ENCODE measurements around the gene SERBP1.

DNA sequence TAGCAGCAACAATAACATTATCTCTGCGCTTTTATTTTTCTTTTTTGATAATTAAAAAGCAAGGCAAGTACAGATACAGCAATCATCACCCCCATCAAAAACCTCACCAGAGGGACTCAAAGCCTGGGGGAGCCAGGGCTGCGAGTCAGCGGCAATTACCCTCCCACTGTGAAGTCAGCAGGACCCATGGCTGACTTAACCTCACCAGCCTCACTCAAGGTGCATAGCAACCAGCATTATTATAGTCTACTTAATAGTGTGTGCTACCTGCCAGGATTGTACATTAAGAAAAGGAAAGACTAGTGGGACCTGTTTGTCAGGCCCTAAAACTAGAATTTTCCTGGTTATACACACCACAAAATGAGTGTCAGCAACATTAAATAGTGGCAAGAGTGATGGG lies 28.9 kb upstream of the SERBP1 start:
- TF ChIP-seq POLR2AphosphoS5 (IDR thresholded peaks at IDR 0.05), result no peak
- TF ChIP-seq, protein P1, sequence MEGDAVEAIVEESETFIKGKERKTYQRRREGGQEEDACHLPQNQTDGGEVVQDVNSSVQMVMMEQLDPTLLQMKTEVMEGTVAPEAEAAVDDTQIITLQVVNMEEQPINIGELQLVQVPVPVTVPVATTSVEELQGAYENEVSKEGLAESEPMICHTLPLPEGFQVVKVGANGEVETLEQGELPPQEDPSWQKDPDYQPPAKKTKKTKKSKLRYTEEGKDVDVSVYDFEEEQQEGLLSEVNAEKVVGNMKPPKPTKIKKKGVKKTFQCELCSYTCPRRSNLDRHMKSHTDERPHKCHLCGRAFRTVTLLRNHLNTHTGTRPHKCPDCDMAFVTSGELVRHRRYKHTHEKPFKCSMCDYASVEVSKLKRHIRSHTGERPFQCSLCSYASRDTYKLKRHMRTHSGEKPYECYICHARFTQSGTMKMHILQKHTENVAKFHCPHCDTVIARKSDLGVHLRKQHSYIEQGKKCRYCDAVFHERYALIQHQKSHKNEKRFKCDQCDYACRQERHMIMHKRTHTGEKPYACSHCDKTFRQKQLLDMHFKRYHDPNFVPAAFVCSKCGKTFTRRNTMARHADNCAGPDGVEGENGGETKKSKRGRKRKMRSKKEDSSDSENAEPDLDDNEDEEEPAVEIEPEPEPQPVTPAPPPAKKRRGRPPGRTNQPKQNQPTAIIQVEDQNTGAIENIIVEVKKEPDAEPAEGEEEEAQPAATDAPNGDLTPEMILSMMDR (IDR thresholded peaks at IDR 0.05), result no peak
